GM19099 (cell line): Measurements from ENCODE around the gene SDK2.

Source experiments
- POLR2A ChIP-seq: IDR thresholded peaks from 3 replicates; pipeline ENCODE4 v1.6.1; 2011; ENCODE audit warnings: low read depth; ENCODE audit not compliant: insufficient read length; ENCODE audit errors: extremely low read depth

Gene SDK2

GRCh38 chr17:73433501-73433900, 210.7 kb downstream of the SDK2 start:
- no peak for TF ChIP-seq POLR2A

- no peak for TF ChIP-seq POLR2A
These were observed 211.5 kb downstream of the SDK2 start for GRCh38 chr17:73432624-73433190.

GRCh38 chr17:73431401-73432205, 212.6 kb downstream of the SDK2 start:
- TF ChIP-seq POLR2A, result no peak

GRCh38 chr17:73430848-73431247, 213.4 kb downstream of the SDK2 start:
- no peak for TF ChIP-seq POLR2A

- TF ChIP-seq POLR2A, result no peak
These were observed 214.0 kb downstream of the SDK2 start for GRCh38 chr17:73430165-73430680.

GRCh38 chr17:73429440-73430164, 214.6 kb downstream of the SDK2 start:
- no peak for TF ChIP-seq POLR2A

- no peak for TF ChIP-seq POLR2A
These were observed 217.0 kb downstream of the SDK2 start for GRCh38 chr17:73427198-73427597.

GRCh38 chr17:73424571-73424970, 219.7 kb downstream of the SDK2 start:
- TF ChIP-seq POLR2A, result no peak

GRCh38 chr17:73423806-73424205, 220.4 kb downstream of the SDK2 start:
- TF ChIP-seq POLR2A, result no peak

- TF ChIP-seq POLR2A, result no peak
These were observed 221.0 kb downstream of the SDK2 start for GRCh38 chr17:73423159-73423715.

- no peak for TF ChIP-seq POLR2A
These were observed 222.1 kb downstream of the SDK2 start for GRCh38 chr17:73422121-73422520.

- TF ChIP-seq POLR2A, result no peak
These were observed 223.3 kb downstream of the SDK2 start for GRCh38 chr17:73420897-73421296.

- no peak for TF ChIP-seq POLR2A
These were observed 224.4 kb downstream of the SDK2 start for GRCh38 chr17:73419881-73420280.

GRCh38 chr17:73419051-73419450, 225.2 kb downstream of the SDK2 start:
- TF ChIP-seq POLR2A, result no peak

- no peak for TF ChIP-seq POLR2A
These were observed 228.5 kb downstream of the SDK2 start for GRCh38 chr17:73415782-73416181.
